B cell (primary cell): ENCODE results near the gene YAP1. TPM values are rescaled to one million over a fixed set of nuclear protein-coding genes. Genes with fewer than 3 reads are reported as not detected.

Experiments
- ATAC-seq: fragments of 200-7000 bp; cut with Tn5 transposase; one replicate; pipeline ENCODE4 v1.10.0; 2021; ENCODE audit warnings: low read depth, mild to moderate bottlenecking, moderate number of reproducible peaks, moderate library complexity
- CTCF ChIA-PET: fragments of 350-600 bp; sonication (Branson Sonifier 250); formaldehyde crosslinking; loops from one replicate; lab custom pipeline; 2021; ENCODE audit warnings: antibody characterized with exemption, inconsistent platforms; lab: Charles Lee
- POLR2A ChIA-PET: fragments of 350-600 bp; sonication (Branson Sonifier 250); formaldehyde crosslinking; loops from one replicate; lab custom pipeline; 2021; ENCODE audit warnings: antibody characterized with exemption; lab: Charles Lee
- DNase-seq: peaks from one replicate; pipeline ENCODE4 v3.0.0; 2013
- H2AFZ ChIP-seq: 2 replicates; pipeline ENCODE4 v1.6.1; 2012; ENCODE audit warnings: mild to moderate bottlenecking, low read depth, low read length; ENCODE audit not compliant: insufficient read depth, poor library complexity, severe bottlenecking
- H3K27ac ChIP-seq, 2 donors: 1 replicate in 1 of 2; 2 replicates in 1 of 2; pipeline ENCODE4 v1.5.1; 2012 to 2013; ENCODE audit warnings: low read length in 2 of 2, mild to moderate bottlenecking in 2 of 2, moderate library complexity in 1 of 2
- H3K27me3 ChIP-seq, 4 experiments: fragments of 200-600 bp in 1 of 4; sonication (generic) in 1 of 4; replicated peaks in 1 of 4; 1 replicate in 2 of 4; 2 replicates in 2 of 4; pipeline versions ENCODE4 v1.6.1 to v1.7.0; 2013 to 2016; ENCODE audit warnings: low read length in 3 of 4, mild to moderate bottlenecking in 2 of 4, mixed read lengths in 1 of 4, moderate library complexity in 1 of 4; ENCODE audit not compliant: insufficient read depth in 4 of 4, control insufficient read depth in 3 of 4; ENCODE audit errors: control extremely low read depth in 1 of 4
- H3K36me3 ChIP-seq, 2 experiments: replicated peaks in 1 of 2; 1 replicate in 1 of 2; 2 replicates in 1 of 2; pipeline versions ENCODE4 v1.6.1 to v1.7.1; 2013; ENCODE audit warnings: low read length in 1 of 2; ENCODE audit not compliant: insufficient read depth in 2 of 2, control insufficient read depth in 1 of 2; ENCODE audit errors: control extremely low read depth in 1 of 2, extremely low read depth in 1 of 2
- H3K4me1 ChIP-seq, 2 donors: fragments of 200-600 bp in 1 of 2; sonication (generic) in 1 of 2; 1 replicate in 1 of 2; 2 replicates in 1 of 2; pipeline versions ENCODE4 v1.5.1 to v1.6.1; 2013 to 2017; ENCODE audit warnings: low read length in 2 of 2; ENCODE audit not compliant: control insufficient read depth in 2 of 2, insufficient read depth in 2 of 2
- H3K4me2 ChIP-seq: replicated peaks from 2 replicates; pipeline ENCODE3; 2012; ENCODE audit warnings: mild to moderate bottlenecking, low read depth, low read length; ENCODE audit not compliant: poor library complexity, severe bottlenecking
- H3K4me3 ChIP-seq, 5 experiments: fragments of 200-600 bp in 1 of 5; sonication (generic) in 1 of 5; 1 replicate in 3 of 5; 2 replicates in 2 of 5; pipeline versions ENCODE4 v1.5.1 to v1.7.0; 2011 to 2016; ENCODE audit warnings: low read length in 4 of 5, mild to moderate bottlenecking in 4 of 5, low read depth in 2 of 5, control low read depth in 1 of 5, moderate library complexity in 1 of 5; ENCODE audit not compliant: insufficient read depth in 1 of 5; ENCODE audit errors: control extremely low read depth in 1 of 5, extremely low read depth in 1 of 5
- H3K79me2 ChIP-seq: fragments of 200-600 bp; sonication (generic); one replicate; pipeline ENCODE4 v1.6.0; 2016; ENCODE audit warnings: low read length; ENCODE audit not compliant: control insufficient read depth, insufficient read depth
- H3K9ac ChIP-seq: fragments of 200-600 bp; sonication (generic); 2 replicates; pipeline ENCODE4 v1.6.1; 2017; ENCODE audit warnings: mild to moderate bottlenecking, low read length, moderate library complexity
- H3K9me3 ChIP-seq, 3 donors: one replicate each; pipeline versions ENCODE4 v1.6.1 to v1.7.1; 2013; ENCODE audit warnings: low read length in 2 of 3; ENCODE audit not compliant: control insufficient read depth in 2 of 3, insufficient read depth in 1 of 3; ENCODE audit errors: control extremely low read depth in 1 of 3
- H4K20me1 ChIP-seq: 2 replicates; pipeline ENCODE4 v1.6.0; 2012; ENCODE audit warnings: mild to moderate bottlenecking, low read length; ENCODE audit not compliant: insufficient read depth, control insufficient read depth, poor library complexity, severe bottlenecking
- H3K27ac Mint-ChIP-seq: one replicate; pipeline ENCODE4 v1.8.0; 2021; ENCODE audit warnings: mixed read lengths
- H3K27me3 Mint-ChIP-seq: one replicate; pipeline ENCODE4 v1.8.0; 2021; ENCODE audit warnings: mixed read lengths
- H3K4me1 Mint-ChIP-seq: one replicate; pipeline ENCODE4 v1.8.0; 2021; ENCODE audit warnings: mixed read lengths
- H3K4me3 Mint-ChIP-seq: one replicate; pipeline ENCODE4 v1.8.0; 2021; ENCODE audit warnings: mixed read lengths
- H3K9me3 Mint-ChIP-seq: one replicate; pipeline ENCODE4 v1.8.0; 2022; ENCODE audit warnings: mixed read lengths; ENCODE audit not compliant: insufficient read depth
- EZH2 ChIP-seq: IDR thresholded peaks from 2 replicates; pipeline ENCODE4 v1.6.1; 2012; ENCODE audit warnings: borderline replicate concordance, low read depth, mild to moderate bottlenecking, moderate library complexity, low read length; ENCODE audit not compliant: insufficient read depth, poor library complexity, severe bottlenecking
- WGBS: methylation state at CpG from one replicate; pipeline ENCODE4 v1.1.5; 2013; ENCODE audit warnings: missing lambda C conversion rate; ENCODE audit not compliant: insufficient coverage; 5-methylcytosine and 5-hydroxymethylcytosine counted together
- intact Hi-C: fragments of 100-400 bp; cut with micrococcal nuclease; formaldehyde crosslinking; loops from one replicate; pipeline ENCODE4 v1.10.0; 2022
- polyA plus RNA-seq: library from polyadenylated mRNA; depleted of rRNA; stranded (reverse); fragments of >200 nt; gene quantifications from 2 replicates; pipeline ENCODE4 v1.2.3, GENCODE V29; 2012
- total RNA-seq, 2 donors: library from RNA; stranded (reverse); fragments of 120-200 nt in 1 of 2; gene quantifications; 1 replicate in 1 of 2; 2 replicates in 1 of 2; pipeline versions ENCODE4 v1.2.3 to v1.2.4, GENCODE V29; 2013 to 2022
- TF ChIP-seq, protein P1 (sequence below): fragments of 200-600 bp; IDR thresholded peaks from one replicate; pipeline ENCODE4 v1.8.0; 2022; ENCODE audit warnings: antibody characterized with exemption, mild to moderate bottlenecking

The YAP1 gene
- total and polyA plus RNA-seq, 2 donors (not counting 1 experiment from before 2014, with no cell fraction given) = not detected

DNA sequence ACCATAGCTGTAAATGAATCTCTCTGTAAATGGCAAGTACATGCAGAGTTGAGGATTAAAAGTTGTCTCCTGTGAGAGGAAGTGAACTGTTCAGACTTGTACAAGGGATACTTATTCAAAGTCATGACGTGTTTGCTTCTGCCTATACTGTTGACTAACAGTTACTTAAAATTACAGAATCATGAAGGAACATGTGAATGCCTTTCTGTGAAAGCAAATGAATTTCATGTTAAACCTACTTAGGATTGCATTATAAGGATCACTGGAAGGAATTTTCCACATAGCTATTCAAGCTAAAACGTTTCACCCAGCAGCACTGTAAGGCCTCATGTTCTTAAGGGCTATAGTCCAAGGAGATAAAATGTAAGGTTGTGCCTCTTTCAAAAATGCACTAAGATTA is 113.6 kb downstream of the YAP1 start:
- no peak overlapping the region for H3K4me2 ChIP-seq
- intact Hi-C loops = no loop called here
- CTCF ChIA-PET = no interaction called here

DNA sequence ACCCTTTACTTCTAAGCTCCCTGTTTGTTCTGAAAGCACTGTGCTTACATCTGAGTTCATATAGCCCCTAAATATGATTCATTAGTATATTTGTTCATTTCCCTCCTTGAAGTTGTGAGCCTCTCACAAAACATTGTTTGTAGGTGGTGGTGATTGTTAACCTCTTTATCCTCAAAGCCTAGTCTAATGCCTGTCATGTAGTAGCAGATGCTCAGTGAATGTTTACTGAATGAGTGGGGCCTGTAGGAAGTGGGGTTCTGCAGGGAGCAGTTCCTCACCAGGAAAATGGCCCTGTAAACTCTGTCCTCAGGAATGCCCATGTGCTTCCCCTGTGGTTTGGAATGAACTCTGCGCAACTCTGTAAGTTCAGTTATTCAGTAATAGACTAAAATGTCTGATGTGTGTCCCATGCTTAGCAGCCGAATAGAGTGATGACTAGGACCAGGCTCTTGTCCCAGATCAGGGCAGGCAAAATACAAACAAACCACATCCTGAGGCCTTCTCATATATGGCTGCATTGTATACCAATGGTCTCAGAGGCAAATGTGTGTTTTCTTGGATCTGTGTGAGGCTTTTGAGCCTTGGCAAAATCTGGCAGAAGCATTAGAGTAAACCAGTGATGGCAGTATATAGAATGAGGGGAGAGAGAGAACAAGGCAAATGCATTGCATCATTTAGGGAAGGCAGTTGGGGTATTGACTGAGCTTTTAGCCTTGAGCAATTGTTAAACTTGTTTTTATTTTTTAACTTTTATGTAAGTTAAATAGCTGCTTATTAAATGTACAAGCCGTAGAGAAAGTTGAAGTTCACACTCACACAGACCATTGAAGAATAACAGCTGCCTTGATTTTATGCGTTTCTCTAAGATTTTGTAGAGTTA is 115.7 kb downstream of the YAP1 start:
- no peaks in the 10 kb centered on the region for H3K79me2 ChIP-seq
- ATAC-seq (no peak), DNase-seq (no peak)
- no peaks in the 10 kb centered on the region for H3K9me3 Mint-ChIP-seq
- no peak overlapping the region for H3K9ac ChIP-seq
- H3K27me3 ChIP-seq = no peaks in the 10 kb centered on the region
- H3K4me1 Mint-ChIP-seq = no peaks in the 10 kb centered on the region
- H3K4me1 ChIP-seq = no peaks in the 10 kb centered on the region
- no peaks in the 10 kb centered on the region for H3K36me3 ChIP-seq
- H3K9me3 ChIP-seq = no peaks in the 10 kb centered on the region
- ChIA-PET POLR2A (no interaction called here), CTCF (no interaction called here)
- no peaks in the 10 kb centered on the region for H4K20me1 ChIP-seq
- H3K27ac Mint-ChIP-seq = no peak overlapping the region
- TF ChIP-seq, protein P1, sequence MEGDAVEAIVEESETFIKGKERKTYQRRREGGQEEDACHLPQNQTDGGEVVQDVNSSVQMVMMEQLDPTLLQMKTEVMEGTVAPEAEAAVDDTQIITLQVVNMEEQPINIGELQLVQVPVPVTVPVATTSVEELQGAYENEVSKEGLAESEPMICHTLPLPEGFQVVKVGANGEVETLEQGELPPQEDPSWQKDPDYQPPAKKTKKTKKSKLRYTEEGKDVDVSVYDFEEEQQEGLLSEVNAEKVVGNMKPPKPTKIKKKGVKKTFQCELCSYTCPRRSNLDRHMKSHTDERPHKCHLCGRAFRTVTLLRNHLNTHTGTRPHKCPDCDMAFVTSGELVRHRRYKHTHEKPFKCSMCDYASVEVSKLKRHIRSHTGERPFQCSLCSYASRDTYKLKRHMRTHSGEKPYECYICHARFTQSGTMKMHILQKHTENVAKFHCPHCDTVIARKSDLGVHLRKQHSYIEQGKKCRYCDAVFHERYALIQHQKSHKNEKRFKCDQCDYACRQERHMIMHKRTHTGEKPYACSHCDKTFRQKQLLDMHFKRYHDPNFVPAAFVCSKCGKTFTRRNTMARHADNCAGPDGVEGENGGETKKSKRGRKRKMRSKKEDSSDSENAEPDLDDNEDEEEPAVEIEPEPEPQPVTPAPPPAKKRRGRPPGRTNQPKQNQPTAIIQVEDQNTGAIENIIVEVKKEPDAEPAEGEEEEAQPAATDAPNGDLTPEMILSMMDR = no peak
- TF ChIP-seq EZH2 = no peak
- H2AFZ ChIP-seq = no peak overlapping the region
- H3K4me3 Mint-ChIP-seq = no peak overlapping the region
- peaks cover 19% of the 10 kb centered on the region for H3K27me3 Mint-ChIP-seq
- intact Hi-C loops = no loop called here
- no peak overlapping the region for H3K4me3 ChIP-seq
- H3K27ac ChIP-seq = no peak overlapping the region
- 71% methylated on average over 2 of the region's 4 CpGs for WGBS
- no peak overlapping the region for H3K4me2 ChIP-seq

More for the DNA sequence above, 113.6 kb downstream of the YAP1 start:
- H4K20me1 ChIP-seq = no peaks in the 10 kb centered on the region
- no peak overlapping the region for H3K27ac Mint-ChIP-seq
- no peaks in the 10 kb centered on the region for H3K79me2 ChIP-seq
- no peaks in the 10 kb centered on the region for H3K9me3 ChIP-seq
- H3K27me3 Mint-ChIP-seq = peaks cover 20% of the 10 kb centered on the region
- H3K27me3 ChIP-seq = no peaks in the 10 kb centered on the region
- H3K27ac ChIP-seq = no peak overlapping the region
- H3K9ac ChIP-seq = no peak overlapping the region
- TF ChIP-seq EZH2 = no peak
- TF ChIP-seq, protein P1 = no peak
- H3K4me1 ChIP-seq = no peaks in the 10 kb centered on the region
- no peak for DNase-seq
- no peak overlapping the region for H2AFZ ChIP-seq
- no peaks in the 10 kb centered on the region for H3K9me3 Mint-ChIP-seq
- ATAC-seq = no peak
- no CpG with 5 or more reads among the region's 2 CpGs for WGBS
- POLR2A ChIA-PET = no interaction called here
- H3K4me3 ChIP-seq = no peak overlapping the region
- H3K36me3 ChIP-seq = no peaks in the 10 kb centered on the region
- H3K4me3 Mint-ChIP-seq = no peak overlapping the region
- H3K4me1 Mint-ChIP-seq = no peaks in the 10 kb centered on the region
